Common myeloid progenitor, CD34-positive (primary cell): Measurements from ENCODE around the gene PDCL3.

Experiments
- CTCF ChIA-PET: fragments of 350-600 bp; sonication (Branson Sonifier 250); formaldehyde crosslinking; loops from one replicate; lab custom pipeline; 2021; ENCODE audit warnings: antibody characterized with exemption; lab: Charles Lee
- POLR2A ChIA-PET: fragments of 350-600 bp; sonication (Branson Sonifier 250); formaldehyde crosslinking; loops from one replicate; lab custom pipeline; 2021; ENCODE audit warnings: antibody characterized with exemption; lab: Charles Lee
- DNase-seq, 3 donors: peaks; one replicate each; pipeline versions ENCODE4 v3.0.0 to v3.0.0-alpha.2; 2013
- H3K27ac ChIP-seq, 2 experiments: 1 replicate in 1 of 2; 2 replicates in 1 of 2; pipeline ENCODE4 v1.7.0; 2013; ENCODE audit warnings: inconsistent platforms in 2 of 2, low read length in 2 of 2, mild to moderate bottlenecking in 2 of 2, low read depth in 1 of 2, moderate library complexity in 1 of 2; ENCODE audit not compliant: severe bottlenecking in 2 of 2, insufficient read depth in 1 of 2, poor library complexity in 1 of 2
- H3K27me3 ChIP-seq, 5 experiments: replicated peaks in 2 of 5; 1 replicate in 3 of 5; 2 replicates in 2 of 5; pipeline versions ENCODE4 v1.6.1 to v1.7.0; 2013; ENCODE audit warnings: low read length in 4 of 5, mild to moderate bottlenecking in 2 of 5, moderate library complexity in 2 of 5, inconsistent platforms in 1 of 5; ENCODE audit not compliant: insufficient read depth in 5 of 5, control insufficient read depth in 4 of 5
- H3K36me3 ChIP-seq, 4 experiments: 1 replicate in 2 of 4; 2 replicates in 2 of 4; pipeline versions ENCODE4 v1.6.1 to v1.7.0; 2013; ENCODE audit warnings: low read length in 3 of 4, control low read depth in 1 of 4, mild to moderate bottlenecking in 1 of 4; ENCODE audit not compliant: control insufficient read depth in 4 of 4, insufficient read depth in 4 of 4
- H3K4me1 ChIP-seq, 4 experiments: 1 replicate in 3 of 4; 2 replicates in 1 of 4; pipeline versions ENCODE4 v1.6.1 to v1.7.1; 2013; ENCODE audit warnings: low read length in 3 of 4, mild to moderate bottlenecking in 3 of 4, control low read depth in 1 of 4, inconsistent platforms in 1 of 4, moderate library complexity in 1 of 4; ENCODE audit not compliant: control insufficient read depth in 4 of 4, insufficient read depth in 4 of 4; ENCODE audit errors: control extremely low read depth in 1 of 4
- H3K4me3 ChIP-seq, 7 experiments: 1 replicate in 4 of 7; 2 replicates in 3 of 7; pipeline versions ENCODE4 v1.5.1 to v1.7.0; 2013; ENCODE audit warnings: mild to moderate bottlenecking in 7 of 7, low read length in 6 of 7, moderate library complexity in 6 of 7, inconsistent platforms in 2 of 7, low read depth in 2 of 7, control low read depth in 1 of 7; ENCODE audit not compliant: insufficient read depth in 4 of 7, control insufficient read depth in 1 of 7; ENCODE audit errors: extremely low read depth in 1 of 7
- H3K9me3 ChIP-seq, 5 experiments: 1 replicate in 4 of 5; 2 replicates in 1 of 5; pipeline versions ENCODE4 v1.6.1 to v1.7.1; 2013; ENCODE audit warnings: low read length in 4 of 5, mild to moderate bottlenecking in 2 of 5, inconsistent platforms in 1 of 5, low read depth in 1 of 5, moderate library complexity in 1 of 5; ENCODE audit not compliant: control insufficient read depth in 4 of 5, insufficient read depth in 2 of 5; ENCODE audit errors: control extremely low read depth in 1 of 5
- WGBS: methylation state at CpG from one replicate; pipeline ENCODE4 v1.1.5; 2013; ENCODE audit not compliant: insufficient coverage; 5-methylcytosine and 5-hydroxymethylcytosine counted together

Gene PDCL3

DNA sequence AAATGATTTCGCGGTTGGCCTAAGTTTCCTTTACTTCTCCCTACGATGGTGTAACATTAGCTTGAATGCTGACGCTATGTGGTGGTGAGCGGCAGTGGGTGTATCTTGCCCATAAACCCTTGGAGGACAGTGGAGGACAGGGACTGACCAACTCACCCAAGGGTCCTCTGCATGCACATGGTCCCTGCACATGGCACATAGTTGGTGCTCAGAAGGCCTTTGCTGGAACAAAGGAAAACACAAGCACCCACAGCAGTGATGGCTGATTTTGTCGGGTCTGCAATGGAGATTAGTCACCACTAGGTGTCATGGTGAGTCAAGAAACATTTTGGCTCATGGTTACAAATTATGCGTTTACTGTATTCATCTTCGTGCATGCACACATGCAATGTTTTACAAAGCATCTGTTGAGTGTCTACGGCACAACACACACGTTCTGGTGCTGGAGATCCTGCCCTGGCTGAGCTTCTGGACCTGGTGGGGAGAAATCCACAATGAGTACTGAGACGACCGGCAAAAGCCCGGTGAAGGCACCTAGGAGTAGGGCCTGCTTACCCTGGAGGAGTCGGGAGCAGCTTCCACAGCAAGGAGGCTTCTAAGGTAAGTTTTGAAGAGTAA, 44.0 kb downstream of the PDCL3 start:
- Histone ChIP-seq H3K27me3 (no peaks in the 10 kb centered on the region), H3K4me1 (peaks cover 0 to under 1% (median 0%) of the 10 kb centered on the region in 4 experiments), H3K27ac (no peak overlapping the region), H3K4me3 (no peak overlapping the region), H3K9me3 (no peaks in the 10 kb centered on the region), H3K36me3 (no peaks in the 10 kb centered on the region)
- POLR2A ChIA-PET: no interaction called here
- DNase-seq: peak in 2 of 3 donors; percentile 26 to 47
- CTCF ChIA-PET: interaction anchor here (0.9 to 2.5 kb wide), 4 partner anchors 10 to 381 kb away, joined by 3 to 9 read pairs (median 4); no protein-coding TSS in a partner anchor
- 58% methylated on average over 10 of the region's 14 CpGs for WGBS

DNA sequence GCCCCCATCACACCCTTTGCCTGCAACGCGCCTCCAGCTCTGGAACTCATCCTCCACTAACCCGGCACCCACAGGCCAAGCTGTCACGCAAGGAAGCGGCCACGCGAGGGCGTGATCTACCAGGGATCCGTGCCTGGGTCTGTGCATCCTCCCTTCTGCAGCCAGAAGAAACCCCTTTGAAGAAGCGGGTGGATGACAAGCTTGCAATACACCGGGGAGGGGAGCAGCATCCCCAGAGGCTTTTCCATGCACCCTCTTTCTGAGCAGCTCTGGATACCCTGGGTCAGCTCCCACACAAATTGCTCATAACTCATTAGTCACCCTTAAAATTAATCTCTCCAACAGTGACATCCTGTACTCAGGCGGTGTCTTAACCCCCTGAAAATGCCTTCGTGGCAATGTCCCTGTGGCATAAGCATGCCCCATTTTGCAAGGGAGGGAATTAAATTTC, 47.6 kb downstream of the PDCL3 start:
- Histone ChIP-seq H3K36me3 (no peaks in the 10 kb centered on the region), H3K27ac (no peak overlapping the region), H3K4me1 (no peaks in the 10 kb centered on the region), H3K27me3 (no peaks in the 10 kb centered on the region), H3K4me3 (no peak overlapping the region), H3K9me3 (no peaks in the 10 kb centered on the region)
- ChIA-PET POLR2A (no interaction called here), CTCF (interaction anchor here (1.2 to 3.9 kb wide), 8 partner anchors 9 to 375 kb away, joined by 3 to 26 read pairs (median 6); no protein-coding TSS in a partner anchor)
- WGBS: 23% methylated on average over 11 of the region's 13 CpGs
- peak; percentile 48 to 68 (median 65) for DNase-seq

DNA sequence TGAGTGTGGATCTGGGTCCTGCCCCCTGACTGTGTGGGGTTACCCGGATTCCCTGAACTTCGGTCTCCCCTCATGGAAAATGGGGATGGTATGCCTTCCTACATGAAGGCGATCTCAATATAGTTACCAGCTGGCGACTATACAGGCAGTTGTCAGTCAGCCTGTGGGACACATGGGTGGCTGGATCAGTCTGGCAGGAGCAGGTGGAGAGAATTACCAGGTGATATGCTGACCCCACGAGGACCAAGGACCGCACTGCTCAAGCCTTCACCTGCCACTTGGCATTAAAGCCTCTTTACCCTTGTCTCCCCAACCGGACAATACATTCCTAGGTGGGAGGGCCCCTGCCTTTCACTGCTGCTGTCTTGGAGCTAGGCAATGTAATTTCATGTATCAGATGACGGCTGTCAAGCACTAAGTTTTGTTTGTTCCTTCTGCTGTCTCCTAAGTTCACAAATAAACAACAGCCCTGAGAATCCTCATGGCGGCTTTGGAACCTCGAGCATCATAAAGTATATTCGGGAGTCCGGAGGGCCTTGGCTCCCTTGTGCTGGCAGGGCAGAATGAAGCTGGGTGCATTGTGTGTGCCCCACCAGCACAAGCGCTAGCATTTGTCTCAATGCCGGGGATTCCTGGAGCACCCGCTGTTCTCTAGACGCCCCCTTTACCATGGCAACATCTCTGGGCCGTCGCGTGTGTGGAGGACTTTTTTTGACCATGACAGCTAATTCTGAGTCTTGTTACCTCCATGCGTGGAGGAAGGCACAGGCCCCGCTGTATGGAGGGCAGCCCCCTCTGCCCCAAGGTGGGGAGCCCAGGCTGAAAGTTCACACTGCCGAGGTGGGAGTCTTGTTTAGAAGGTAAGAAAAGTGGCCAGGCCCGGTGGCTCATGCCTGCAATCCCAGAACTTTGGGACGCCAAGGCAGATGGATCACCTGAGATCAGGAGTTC, 48.6 kb downstream of the PDCL3 start:
- POLR2A ChIA-PET: no interaction called here

DNA sequence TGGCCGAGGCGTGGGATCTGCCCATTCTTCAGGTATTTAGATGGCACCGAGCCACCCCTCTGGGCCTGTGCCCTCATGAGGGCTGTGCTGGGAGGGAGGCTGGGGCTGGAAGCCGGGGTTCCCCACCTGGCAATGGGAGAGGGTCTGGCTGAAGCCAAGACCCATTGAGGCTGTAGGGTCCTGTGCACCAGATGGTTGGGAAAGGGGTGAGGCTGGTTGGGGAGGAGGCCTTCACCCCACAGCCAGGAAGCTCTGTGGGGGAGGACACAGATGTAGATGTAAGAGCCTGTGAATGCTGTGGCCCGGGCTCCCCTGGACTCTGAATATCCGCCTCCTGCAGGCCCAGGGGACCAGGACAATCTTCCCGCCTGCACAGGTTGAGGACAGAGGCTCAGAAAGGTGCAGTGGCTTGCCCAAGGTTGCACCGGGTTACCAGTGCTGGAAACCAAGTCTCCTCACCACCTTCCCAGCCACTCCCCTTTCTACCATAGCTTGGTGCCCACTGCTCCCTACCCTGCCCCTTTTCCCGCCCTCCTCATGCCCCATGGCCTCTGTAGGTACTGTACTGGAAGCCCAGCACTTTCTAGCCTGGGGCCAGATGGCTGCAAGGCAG, 49.7 kb downstream of the PDCL3 start:
- peaks cover 0 to 2% (median 0%) of the 10 kb centered on the region in 5 experiments for H3K27me3 ChIP-seq
- H3K9me3 ChIP-seq: no peaks in the 10 kb centered on the region
- DNase-seq: no peak
- H3K4me1 ChIP-seq: no peaks in the 10 kb centered on the region
- ChIA-PET CTCF (interaction anchor here (1.3 to 2.0 kb wide), 2 partner anchors 14 to 20 kb away, joined by 3 to 6 read pairs; no protein-coding TSS in a partner anchor), POLR2A (no interaction called here)
- 100% methylated on average over 9 of the region's 9 CpGs for whole genome bisulfite sequencing
- no peaks in the 10 kb centered on the region for H3K36me3 ChIP-seq
- H3K4me3 ChIP-seq: no peak overlapping the region
- no peak overlapping the region for H3K27ac ChIP-seq

More for the DNA sequence above, 48.6 kb downstream of the PDCL3 start:
- H3K9me3 ChIP-seq: no peaks in the 10 kb centered on the region
- no peaks in the 10 kb centered on the region for H3K4me1 ChIP-seq
- H3K27me3 ChIP-seq: no peaks in the 10 kb centered on the region
- DNase-seq: no peak
- H3K4me3 ChIP-seq: no peak overlapping the region
- H3K36me3 ChIP-seq: no peaks in the 10 kb centered on the region
- H3K27ac ChIP-seq: no peak overlapping the region
- 91% methylated on average over 19 of the region's 24 CpGs for WGBS
- CTCF ChIA-PET: interaction anchor here (0.7 to 3.9 kb wide), 10 partner anchors 8 to 372 kb away, joined by 3 to 26 read pairs (median 5); no protein-coding TSS in a partner anchor

DNA sequence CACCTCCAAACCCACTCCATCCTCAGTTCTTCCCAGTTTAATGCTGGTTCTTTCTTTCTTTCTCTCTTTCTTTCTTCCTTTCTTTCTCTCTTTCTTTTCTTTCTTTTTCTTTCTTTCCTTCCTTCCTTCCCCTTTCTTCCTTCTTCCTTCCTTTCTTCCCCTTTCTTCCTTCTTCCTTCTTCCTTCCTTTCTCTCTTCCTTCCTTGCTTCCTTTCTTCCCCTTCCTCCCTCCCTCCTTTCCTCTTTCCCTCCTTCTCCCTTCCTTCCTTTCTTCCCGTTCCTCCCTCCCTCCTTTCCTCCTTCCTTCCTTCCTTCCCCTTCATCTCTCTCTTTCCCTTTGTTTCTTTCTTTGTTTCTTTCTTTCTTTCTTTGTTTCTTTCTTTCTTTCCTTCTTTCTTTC, 50.9 kb downstream of the PDCL3 start:
- H3K27me3 ChIP-seq: peaks cover 0 to 2% (median 0%) of the 10 kb centered on the region in 5 experiments
- no peaks in the 10 kb centered on the region for H3K4me1 ChIP-seq
- H3K36me3 ChIP-seq: no peaks in the 10 kb centered on the region
- ChIA-PET CTCF (interaction anchor here (1.2 kb wide), 1 partner anchor 369 kb away, joined by 3 read pairs; no protein-coding TSS in a partner anchor), POLR2A (no interaction called here)
- no peak overlapping the region for H3K4me3 ChIP-seq
- H3K27ac ChIP-seq: no peak overlapping the region
- no peak for DNase-seq
- 0% methylated on average over 1 of the region's 1 CpG for WGBS
- H3K9me3 ChIP-seq: no peaks in the 10 kb centered on the region

DNA sequence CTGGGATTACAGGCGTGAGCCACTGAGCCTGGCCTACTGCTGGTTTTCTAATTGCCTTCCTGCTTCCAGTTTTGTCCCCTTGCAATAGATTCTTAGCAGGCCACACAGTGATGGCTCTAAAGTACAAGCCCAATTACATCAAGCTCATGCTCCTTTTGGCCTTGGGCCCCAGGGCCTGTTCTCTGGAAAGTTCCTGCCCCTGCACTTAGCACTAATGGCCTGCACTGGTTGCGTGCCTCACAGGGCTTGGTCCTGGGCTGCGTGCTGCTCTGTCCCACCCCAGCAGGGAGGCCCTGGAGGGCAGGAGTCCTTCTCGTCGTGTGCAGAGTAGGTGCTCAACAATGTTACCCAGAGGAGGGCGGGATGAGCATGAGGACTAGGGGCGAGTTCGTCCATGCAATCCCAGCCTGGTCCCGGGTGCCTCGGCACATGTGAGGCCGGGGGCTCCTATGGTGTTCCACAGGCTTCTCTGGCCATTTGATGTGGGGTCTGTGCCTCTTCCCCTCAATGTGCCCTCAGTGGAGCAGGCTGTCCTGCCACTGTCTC, 51.7 kb downstream of the PDCL3 start:
- no peaks in the 10 kb centered on the region for H3K4me1 ChIP-seq
- H3K4me3 ChIP-seq: no peak overlapping the region
- CTCF ChIA-PET: interaction anchor here (1.2 kb wide), 1 partner anchor 368 kb away, joined by 3 read pairs; no protein-coding TSS in a partner anchor
- no peak overlapping the region for H3K27ac ChIP-seq
- POLR2A ChIA-PET: no interaction called here
- H3K36me3 ChIP-seq: no peaks in the 10 kb centered on the region
- peaks cover 0 to 2% (median 0%) of the 10 kb centered on the region in 5 experiments for H3K27me3 ChIP-seq
- no peaks in the 10 kb centered on the region for H3K9me3 ChIP-seq
- WGBS: 94% methylated on average over 11 of the region's 11 CpGs
- DNase-seq: no peak
